K562 (cell line): ENCODE measurements around the gene AP1M2. TPM values are rescaled to one million over a fixed set of nuclear protein-coding genes. Genes with fewer than 3 reads are reported as not detected.
A peak's percentile ranks its signal among the peaks of the same experiment; 100 is the strongest.

Source experiments
- ATAC-seq: fragments of 200-7000 bp; cut with Tn5 transposase; 3 replicates; pipeline ENCODE4 v1.9.1; 2020; ENCODE audit warnings: moderate library complexity
- BruUV-seq: library from RNA; stranded (reverse); fragments of 400-500 nt; replicated peaks from 2 replicates; lab custom pipeline; 2021; lab: Mats Ljungman, UMichigan
- CTCF ChIA-PET: fragments of 300-600 bp; formaldehyde crosslinking; extraction: SDS; loops from one replicate; lab custom pipeline; 2021; ENCODE audit warnings: low intra/inter-chr PET ratio; lab: Yijun Ruan, JAX
- POLR2A ChIA-PET: fragments of 300-600, 350-650 bp; sonication (Branson Sonifier 250); formaldehyde crosslinking; extraction: SDS; loops from one replicate; lab custom pipeline; 2021; ENCODE audit warnings: antibody characterized with exemption, inconsistent platforms; lab: Yijun Ruan, JAX
- DNase-seq, 4 experiments: peaks; one replicate each; pipeline versions ENCODE4 v3.0.0 to v3.0.0-alpha.2; 2011 to 2018; ENCODE audit warnings: low spot score in 3 of 4, mixed read lengths in 3 of 4; ENCODE audit errors: extremely low read depth in 1 of 4
- FAIRE-seq: peaks from 2 replicates; lab custom pipeline; 2011; peaks lifted over from hg19 to GRCh38; lab: Jason Lieb, UNC
- H2AFZ ChIP-seq: 2 replicates; pipeline ENCODE4 v1.6.0; 2011; ENCODE audit warnings: low read depth, low read length, control low read depth, inconsistent platforms
- H3K27ac ChIP-seq: fragments of 200-600 bp; 3 replicates; pipeline ENCODE4 v1.8.0; 2011; ENCODE audit warnings: low read depth, mild to moderate bottlenecking, control low read depth, inconsistent platforms, low read length, moderate library complexity, mixed read lengths; ENCODE audit errors: extremely low read depth
- H3K27me3 ChIP-seq, 2 experiments: fragments of 300-600 bp in 1 of 2; 2 replicates in 1 of 2; 3 replicates in 1 of 2; pipeline versions ENCODE4 v1.6.0 to v1.8.0; 2011; ENCODE audit warnings: inconsistent platforms in 2 of 2, low read length in 2 of 2, mild to moderate bottlenecking in 1 of 2, mixed read lengths in 1 of 2, moderate library complexity in 1 of 2; ENCODE audit not compliant: control insufficient read depth in 2 of 2, insufficient read depth in 2 of 2
- H3K36me3 ChIP-seq: fragments of 300-600 bp; 3 replicates; pipeline ENCODE4 v1.8.0; 2011; ENCODE audit warnings: mild to moderate bottlenecking, low read length, inconsistent platforms; ENCODE audit not compliant: control insufficient read depth, insufficient read depth
- H3K4me1 ChIP-seq, 2 experiments: fragments of 200-600 bp in 1 of 2; replicated peaks in 1 of 2; 2 replicates in 1 of 2; 3 replicates in 1 of 2; pipeline versions ENCODE4 v1.5.1 to v1.8.0; 2011; ENCODE audit warnings: inconsistent platforms in 2 of 2, low read length in 2 of 2, mild to moderate bottlenecking in 1 of 2, mixed read lengths in 1 of 2, moderate library complexity in 1 of 2; ENCODE audit not compliant: control insufficient read depth in 2 of 2, insufficient read depth in 2 of 2
- H3K4me2 ChIP-seq: 2 replicates; pipeline ENCODE4 v1.6.1; 2011; ENCODE audit warnings: low read length, control low read depth, inconsistent platforms, mixed read lengths; ENCODE audit not compliant: insufficient read depth
- H3K4me3 ChIP-seq: fragments of 200-600 bp; sonication (generic), shearing (Covaris generic); 2 replicates; pipeline ENCODE4 v1.5.1; 2016; ENCODE audit warnings: control low read depth, inconsistent platforms
- H3K79me2 ChIP-seq: fragments of 200-600 bp; 3 replicates; pipeline ENCODE4 v1.8.0; 2011; ENCODE audit warnings: low read length, inconsistent platforms; ENCODE audit not compliant: control insufficient read depth, insufficient read depth
- H3K9ac ChIP-seq, 2 experiments: 2 replicates each; pipeline versions ENCODE4 v1.6.0 to v1.6.1; 2011; ENCODE audit warnings: low read depth in 2 of 2, low read length in 2 of 2, control low read depth in 1 of 2, inconsistent platforms in 1 of 2, mild to moderate bottlenecking in 1 of 2, mixed read lengths in 1 of 2; ENCODE audit not compliant: insufficient read depth in 1 of 2
- H3K9me1 ChIP-seq: one replicate; pipeline ENCODE4 v1.6.0; 2011; ENCODE audit warnings: inconsistent platforms, mild to moderate bottlenecking, low read length, moderate library complexity; ENCODE audit not compliant: control insufficient read depth, insufficient read depth
- H3K9me3 ChIP-seq: replicated peaks from 2 replicates; pipeline ENCODE4 v1.5.1; 2011; ENCODE audit warnings: low read depth, low read length, inconsistent platforms; ENCODE audit not compliant: control insufficient read depth, insufficient read depth
- H4K20me1 ChIP-seq: replicated peaks from 2 replicates; pipeline ENCODE4 v1.6.1; 2011; ENCODE audit warnings: low read length, inconsistent platforms, mixed read lengths; ENCODE audit not compliant: control insufficient read depth, insufficient read depth
- ARNT ChIP-seq, 2 experiments: fragments of 450-650 bp; IDR thresholded peaks; 2 replicates each; pipeline ENCODE4 v1.6.1; 2016; ENCODE audit warnings: mild to moderate bottlenecking in 1 of 2
- BCL6 ChIP-seq: fragments of 250-450 bp; sonication (Bioruptor Pico); IDR thresholded peaks from 2 replicates; pipeline ENCODE4 v1.4.0; 2020
- E2F8 ChIP-seq: fragments of 450-650 bp; IDR thresholded peaks from 2 replicates; pipeline ENCODE4 v1.7.1; 2018; ENCODE audit warnings: mild to moderate bottlenecking, low read depth; ENCODE audit not compliant: partially characterized antibody
- EP300 ChIP-seq: IDR thresholded peaks from 2 replicates; pipeline ENCODE4 v1.6.1; 2012; ENCODE audit warnings: low read length, improper control_type of control experiment
- HMG20A ChIP-seq: fragments of 450-650 bp; formaldehyde crosslinking; conservative IDR thresholded peaks from 2 replicates; pipeline ENCODE4 v1.4.0; 2020; ENCODE audit warnings: mild to moderate bottlenecking, mixed read lengths
- RBFOX2 ChIP-seq: fragments of 200-400 bp; formaldehyde crosslinking; IDR thresholded peaks from 2 replicates; pipeline ENCODE4 v1.6.1; 2017; ENCODE audit warnings: low read depth, mild to moderate bottlenecking, low read length, moderate library complexity
- TAF7 ChIP-seq: fragments of 450-650 bp; IDR thresholded peaks from 2 replicates; pipeline ENCODE4 v1.6.1; 2016; ENCODE audit warnings: missing genetic modification characterization, missing compliant biosample characterization
- TRIM28 ChIP-seq: fragments of 450-650 bp; IDR thresholded peaks from 2 replicates; pipeline ENCODE4 v1.6.1; 2017
- ZBED1 ChIP-seq: IDR thresholded peaks from 2 replicates; pipeline ENCODE4 v1.6.1; 2014
- ZBTB5 ChIP-seq: fragments of 450-650 bp; IDR thresholded peaks from 2 replicates; pipeline ENCODE4 v1.6.1; 2017; ENCODE audit warnings: antibody characterized with exemption
- ZNF121 ChIP-seq: sonication (generic); formaldehyde crosslinking; conservative IDR thresholded peaks from 2 replicates; pipeline ENCODE4 v1.8.0; 2022; ENCODE audit warnings: missing genetic modification reagents
- ZNF175 ChIP-seq: fragments of 200-800 bp; sonication (Bioruptor generic); IDR thresholded peaks from 2 replicates; pipeline ENCODE4 v1.6.1; 2016; ENCODE audit warnings: low read depth, mild to moderate bottlenecking, missing genetic modification characterization, missing compliant biosample characterization
- ZNF316 ChIP-seq: fragments of 450-650 bp; IDR thresholded peaks from 2 replicates; pipeline ENCODE4 v1.6.1; 2016
- ZNF512 ChIP-seq: IDR thresholded peaks from 2 replicates; pipeline ENCODE4 v1.6.1; 2016; ENCODE audit warnings: missing genetic modification characterization, missing compliant biosample characterization
- ZNF76 ChIP-seq: fragments of 250-450 bp; sonication (Bioruptor Pico); IDR thresholded peaks from 2 replicates; pipeline ENCODE4 v1.4.0; 2020; ENCODE audit warnings: mild to moderate bottlenecking, moderate library complexity, borderline replicate concordance
- ZNF778 ChIP-seq: fragments of 450-650 bp; formaldehyde crosslinking; IDR thresholded peaks from 2 replicates; pipeline ENCODE4 v1.4.0; 2020; ENCODE audit warnings: mild to moderate bottlenecking, moderate library complexity
- ZSCAN32 ChIP-seq: fragments of 450-650 bp; formaldehyde crosslinking; IDR thresholded peaks from 2 replicates; pipeline ENCODE4 v1.4.0; 2020; ENCODE audit warnings: mild to moderate bottlenecking, moderate library complexity
- WGBS: fragments of 100-300 bp; shearing (Covaris generic); methylation state at CpG from one replicate; pipeline ENCODE4 v1.1.6; 2016; ENCODE audit warnings: low coverage, mixed read lengths; ENCODE audit not compliant: insufficient coverage; ENCODE audit errors: missing lambda C conversion rate; 5-methylcytosine and 5-hydroxymethylcytosine counted together
- in situ Hi-C: fragments of 300-500 bp; cut with MboI; formaldehyde crosslinking; loops from 4 replicates; pipeline ENCODE4 v1.15.0; 2018; ENCODE audit warnings: inconsistent platforms, mixed read lengths
- intact Hi-C: fragments of 100-400 bp; cut with micrococcal nuclease; formaldehyde crosslinking; loops from 2 replicates; pipeline ENCODE4 v1.14.2; 2022
- polyA plus RNA-seq, 8 experiments: library from polyadenylated mRNA; depleted of rRNA in 4 of 8; stranded (reverse) in 5 of 8; unstranded in 3 of 8; fragments of >200 nt; fragmentation: Nextera tagmentation in 2 of 8; fragmentation: Illumina TruSeq in 1 of 8; extraction: Ambion mirVana in 2 of 8; extraction: Trizol in 1 of 8; gene quantifications; 2 replicates each; pipeline versions ENCODE4 v1.2.1 to v1.2.3, GENCODE V29; 2011 to 2014; ENCODE audit warnings: inconsistent platforms in 1 of 8, missing spikeins in 1 of 8
- total RNA-seq, 7 experiments: library from RNA; depleted of rRNA in 6 of 7; stranded (reverse); fragments of >200 nt in 6 of 7; fragmentation: Illumina TruSeq in 2 of 7; extraction: Trizol in 2 of 7; gene quantifications; 2 replicates each; pipeline versions ENCODE4 v1.2.1 to v1.2.3, GENCODE V29; 2011 to 2021; ENCODE audit warnings: low replicate concordance in 1 of 7
- TF ChIP-seq, protein P1 (sequence below): IDR thresholded peaks from 2 replicates; pipeline ENCODE4 v1.6.1; 2011; ENCODE audit not compliant: insufficient read length; ENCODE audit errors: extremely low read depth

The AP1M2 gene
- total and polyA plus RNA-seq, 9 of the 15 experiments (the other 6 are each of a cell fraction or from before 2014, with no cell fraction given) = 0.33 to 1.4 (median 0.89) TPM; not detected in 1

DNA sequence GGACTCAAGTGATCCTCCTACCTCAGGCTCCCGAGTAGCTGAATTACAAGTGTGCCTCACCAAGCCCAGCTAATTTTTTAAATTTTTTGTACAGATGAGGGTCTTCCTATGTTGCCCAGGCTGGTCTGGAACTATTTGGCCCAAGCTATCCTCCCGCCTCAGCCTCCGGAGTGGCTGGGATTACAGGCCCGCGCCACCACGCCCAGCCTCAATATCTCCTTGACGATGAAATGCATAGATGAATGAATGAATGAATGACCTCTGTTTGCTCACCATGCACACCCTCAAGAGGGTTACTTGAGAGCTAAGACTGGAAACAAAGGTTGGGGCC, 14.9 kb upstream of the AP1M2 start:
- DNase-seq = no peak
- peak overlapping the region; percentile 46; the same call in 1 of the 2 replicates for H3K4me2 ChIP-seq
- no TSS peak for BruUV-seq
- TF ChIP-seq ZNF778 (CRISPR knock-in tag) = no peak
- no peak for TF ChIP-seq ZBTB5
- TF ChIP-seq TRIM28 = 0 out of 2 replicates have a peak, but pooled peaks have one; percentile 30
- TF ChIP-seq ZNF512 (tag) = no peak
- TF ChIP-seq ARNT (IDR thresholded peaks at IDR 0.05) = no peak
- TF ChIP-seq ZNF316 = peak; percentile 78
- TF ChIP-seq, protein P1, sequence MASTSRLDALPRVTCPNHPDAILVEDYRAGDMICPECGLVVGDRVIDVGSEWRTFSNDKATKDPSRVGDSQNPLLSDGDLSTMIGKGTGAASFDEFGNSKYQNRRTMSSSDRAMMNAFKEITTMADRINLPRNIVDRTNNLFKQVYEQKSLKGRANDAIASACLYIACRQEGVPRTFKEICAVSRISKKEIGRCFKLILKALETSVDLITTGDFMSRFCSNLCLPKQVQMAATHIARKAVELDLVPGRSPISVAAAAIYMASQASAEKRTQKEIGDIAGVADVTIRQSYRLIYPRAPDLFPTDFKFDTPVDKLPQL = no peak
- TF ChIP-seq EP300 = no peak
- TF ChIP-seq E2F8 = no peak
- TF ChIP-seq HMG20A (CRISPR knock-in tag) = no peak
- TF ChIP-seq ZNF121 = 0 out of 2 replicates have a peak, but pooled peaks have one; percentile 8
- TF ChIP-seq ZBED1 = no peak
- TF ChIP-seq ZSCAN32 (CRISPR knock-in tag) = no peak
- no peak for TF ChIP-seq ZNF175 (CRISPR knock-in tag)
- TF ChIP-seq BCL6 (CRISPR knock-in tag) = no peak
- no peak for TF ChIP-seq RBFOX2
- TF ChIP-seq ZNF76 (CRISPR knock-in tag) = no peak
- TF ChIP-seq TAF7 (tag) = no peak

More for the DNA sequence above, 14.9 kb upstream of the AP1M2 start:
- intact Hi-C loops (loop anchor here (2.0 kb wide), 1 partner anchor 15 kb away; no protein-coding TSS in a partner anchor), in situ Hi-C loops (no loop called here)
- Histone ChIP-seq H3K27me3 (peaks cover 4 to 9% of the 10 kb centered on the region in 2 experiments; a peak in 3 of 5 replicates), H3K4me3 (no peak overlapping the region), H3K36me3 (no peaks in the 10 kb centered on the region), H2AFZ (peak overlapping the region; percentile 72), H3K4me1 (peaks cover 24 to 30% of the 10 kb centered on the region in 2 experiments), H4K20me1 (no peaks in the 10 kb centered on the region), H3K9ac (no peak overlapping the region), H3K9me1 (no peaks in the 10 kb centered on the region), H3K27ac (no peak overlapping the region), H3K9me3 (no peaks in the 10 kb centered on the region), H3K79me2 (peaks cover 27% of the 10 kb centered on the region)
- FAIRE-seq (no peak), ATAC-seq (no peak)
- 11% methylated on average over 7 of the region's 7 CpGs for WGBS
- ChIA-PET CTCF (interaction anchor here (0.6 kb wide), 1 partner anchor 103 kb away, joined by 3 read pairs; no protein-coding TSS in a partner anchor), POLR2A (interaction anchor here (0.9 to 1.6 kb wide), 5 partner anchors 10 to 213 kb away, joined by 3 to 15 read pairs (median 6); no protein-coding TSS in a partner anchor)
